Subcutaneous adipose tissue (tissue), 4 donors: ENCODE results near the gene ZDHHC1. TPM values are rescaled to one million over a fixed set of nuclear protein-coding genes. Genes with fewer than 3 reads are reported as not detected.

Experiments
- CTCF ChIP-seq: fragments of 450-650 bp; IDR thresholded peaks from one replicate; pipeline ENCODE4 v1.5.1; 2016; ENCODE audit warnings: low read depth, mild to moderate bottlenecking, control low read depth, antibody characterized with exemption, moderate library complexity
- total RNA-seq, 4 donors: library from RNA; depleted of rRNA; stranded (reverse); fragments of >200 nt; gene quantifications; one replicate each; pipeline ENCODE4 v1.1.0, GENCODE V29; 2016

The ZDHHC1 gene
- total RNA-seq, 4 donors from 2014 or later = 8.6 to 13.0 (median 11.4) TPM

DNA sequence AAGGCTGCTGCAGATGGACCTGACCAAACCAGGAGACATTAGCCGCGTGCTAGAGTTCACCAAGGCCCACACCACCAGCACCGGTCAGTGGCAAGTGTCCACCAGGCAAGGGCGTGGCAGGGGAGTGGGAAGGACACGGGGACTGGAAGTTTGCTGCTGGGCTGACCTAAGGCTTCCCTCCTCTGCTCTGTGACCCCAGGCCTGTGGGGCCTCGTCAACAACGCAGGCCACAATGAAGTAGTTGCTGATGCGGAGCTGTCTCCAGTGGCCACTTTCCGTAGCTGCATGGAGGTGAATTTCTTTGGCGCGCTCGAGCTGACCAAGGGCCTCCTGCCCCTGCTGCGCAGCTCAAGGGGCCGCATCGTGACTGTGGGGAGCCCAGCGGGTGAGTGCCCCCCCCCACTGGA lies 19.5 kb upstream of the ZDHHC1 start:
- TF ChIP-seq CTCF = no peak

GRCh38 chr16:67433131-67433719 lies 16.9 kb upstream of the ZDHHC1 start:
- no peak for TF ChIP-seq CTCF

DNA sequence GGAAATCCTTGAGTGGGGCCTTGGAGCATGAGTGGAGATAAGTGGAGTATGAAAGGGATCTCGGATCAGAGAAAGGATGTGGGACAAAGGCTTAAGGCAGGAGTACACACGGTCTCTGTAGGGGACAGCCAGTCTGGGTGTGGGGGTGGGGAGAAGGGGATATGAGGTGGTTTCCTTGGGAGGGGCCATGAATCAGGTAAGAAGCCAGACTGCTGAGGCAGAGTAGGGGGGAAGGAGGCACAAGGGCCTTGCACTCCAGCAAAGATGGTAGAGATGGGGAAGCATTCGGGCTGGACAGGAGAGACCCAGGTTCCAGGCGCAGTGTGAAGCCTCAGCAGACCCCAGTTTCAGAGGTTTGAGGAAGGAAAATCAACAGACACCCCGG lies 16.2 kb upstream of the ZDHHC1 start:
- TF ChIP-seq CTCF = no peak

- TF ChIP-seq CTCF = no peak
Measured at GRCh38 chr16:67431775-67432505, 15.7 kb upstream of the ZDHHC1 start.

- no peak for TF ChIP-seq CTCF
Measured at GRCh38 chr16:67430977-67431774, 14.9 kb upstream of the ZDHHC1 start, which contains the start of gene HSD11B2. HSD11B2 (plus strand) TSS chr16:67431121; CDS start chr16:67431249, 128 bp downstream.

DNA sequence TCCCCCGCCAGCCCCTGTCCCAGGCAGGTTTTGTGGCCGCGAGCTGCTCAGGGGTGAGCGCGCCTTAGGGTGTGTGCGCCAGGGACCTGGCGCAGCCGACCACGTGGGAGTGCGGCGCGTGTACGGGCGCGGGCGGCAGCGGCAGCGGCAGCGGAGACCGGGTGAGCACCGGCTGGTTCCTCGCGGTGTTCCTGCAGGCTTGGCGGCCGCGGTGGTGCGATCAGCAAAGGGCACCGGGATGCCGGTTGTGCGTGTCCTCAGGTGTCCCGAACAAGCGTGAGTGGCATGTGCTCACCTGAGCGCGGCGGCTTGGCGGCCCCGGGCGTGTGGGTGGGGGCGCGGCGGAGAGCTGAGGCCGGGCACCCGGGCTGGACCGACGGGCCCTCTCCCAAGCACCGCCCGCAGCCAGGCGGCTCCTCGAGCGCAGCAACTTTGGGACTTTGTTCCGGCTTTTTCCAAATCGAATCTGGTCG lies 14.3 kb upstream of the ZDHHC1 start:
- no peak for TF ChIP-seq CTCF

DNA sequence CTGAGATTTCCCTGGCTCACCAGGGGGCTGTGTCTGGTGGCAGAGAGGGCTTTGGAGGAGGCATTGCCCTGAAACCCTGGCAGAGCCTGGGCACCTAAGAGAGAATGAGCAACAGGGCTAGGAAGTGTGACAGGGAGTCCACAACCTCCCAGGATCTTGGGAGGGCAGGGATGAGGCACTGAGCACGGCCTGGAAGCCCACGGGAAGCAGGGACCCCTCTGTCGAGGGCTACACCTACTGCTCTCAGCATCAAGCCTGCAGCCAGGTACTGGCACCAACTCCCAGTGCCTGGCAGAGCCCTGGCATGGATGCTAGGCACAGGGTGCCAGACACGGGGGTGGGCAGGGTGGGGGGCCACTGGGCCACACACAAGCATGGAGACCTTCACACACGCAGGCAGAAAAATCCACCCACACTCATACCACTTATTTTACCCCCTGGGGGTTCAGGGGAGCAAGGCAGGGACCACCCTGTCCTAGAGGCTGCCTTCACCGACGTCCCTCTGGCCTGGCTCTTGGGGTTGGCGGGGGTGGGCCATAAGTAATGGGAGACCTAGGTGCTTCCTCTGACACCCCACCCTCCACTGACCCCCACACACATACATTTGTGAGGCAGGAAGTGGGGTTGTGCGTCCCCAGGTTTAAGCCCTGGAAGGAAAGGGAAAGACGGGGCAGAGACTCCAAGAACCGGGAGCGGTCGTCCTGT lies 13.7 kb upstream of the ZDHHC1 start:
- no peak for TF ChIP-seq CTCF
